Neural cell (in vitro differentiated cells): Measurements from ENCODE around the gene CCDC88C. TPM values are rescaled to one million over a fixed set of nuclear protein-coding genes. Genes with fewer than 3 reads are reported as not detected.

Experiments
- H2AFZ ChIP-seq: fragments of 200-600, 300-800 bp; sonication (generic), shearing (Covaris generic); 2 replicates; pipeline ENCODE4 v1.6.0; 2014; ENCODE audit warnings: low read depth, mild to moderate bottlenecking, antibody characterized with exemption, low read length, moderate library complexity
- H3F3A ChIP-seq: fragments of 200-600 bp; shearing (Covaris generic); 2 replicates; pipeline ENCODE4 v1.6.1; 2016; ENCODE audit warnings: mild to moderate bottlenecking, moderate library complexity, mixed read lengths, antibody characterized with exemption, low read length; ENCODE audit not compliant: insufficient read depth, poor library complexity, severe bottlenecking
- H3K27ac ChIP-seq: fragments of 200-600, 300-800 bp; sonication (generic), shearing (Covaris generic); 2 replicates; pipeline ENCODE4 v1.5.1; 2014; ENCODE audit warnings: mild to moderate bottlenecking, low read length, moderate library complexity
- H3K27me3 ChIP-seq: fragments of 300-800, 200-600 bp; sonication (generic), shearing (Covaris generic); 2 replicates; pipeline ENCODE4 v1.6.0; 2014; ENCODE audit warnings: mild to moderate bottlenecking, low read depth, low read length, moderate library complexity; ENCODE audit not compliant: insufficient read depth
- H3K36me3 ChIP-seq: fragments of 300-800, 200-600 bp; sonication (generic), shearing (Covaris generic); 2 replicates; pipeline ENCODE4 v1.5.1; 2014; ENCODE audit warnings: mild to moderate bottlenecking, antibody characterized with exemption, low read length, moderate library complexity; ENCODE audit not compliant: insufficient read depth
- H3K4me2 ChIP-seq: fragments of 300-800, 200-600 bp; sonication (generic), shearing (Covaris generic); 2 replicates; pipeline ENCODE4 v1.6.0; 2014; ENCODE audit warnings: mild to moderate bottlenecking, low read length
- H3K4me3 ChIP-seq: fragments of 300-800, 200-600 bp; sonication (generic), shearing (Covaris generic); 2 replicates; pipeline ENCODE4 v1.5.1; 2014; ENCODE audit warnings: mild to moderate bottlenecking, low read length, moderate library complexity
- H3K79me2 ChIP-seq: fragments of 200-600 bp; shearing (Covaris generic); replicated peaks from 2 replicates; pipeline ENCODE4 v1.6.0; 2014; ENCODE audit warnings: mild to moderate bottlenecking, low read length, moderate library complexity; ENCODE audit not compliant: insufficient read depth
- H3K9ac ChIP-seq: fragments of 300-800, 200-600 bp; sonication (generic), shearing (Covaris generic); 2 replicates; pipeline ENCODE4 v1.6.1; 2016; ENCODE audit warnings: mild to moderate bottlenecking, low read length, mixed read lengths
- H3K9me2 ChIP-seq: fragments of 200-600 bp; shearing (Covaris generic); 2 replicates; pipeline ENCODE4 v1.6.1; 2016; ENCODE audit warnings: mild to moderate bottlenecking, low read length, mixed read lengths; ENCODE audit not compliant: insufficient read depth
- H3K9me3 ChIP-seq: fragments of 200-600, 300-800 bp; sonication (generic), shearing (Covaris generic); 2 replicates; pipeline ENCODE4 v1.6.1; 2016; ENCODE audit warnings: mild to moderate bottlenecking, mixed run types, low read length, moderate library complexity, mixed read lengths
- H4K20me1 ChIP-seq: fragments of 200-600 bp; shearing (Covaris generic); 2 replicates; pipeline ENCODE4 v1.6.1; 2016; ENCODE audit warnings: mild to moderate bottlenecking, mixed run types; ENCODE audit not compliant: insufficient read depth
- CTCF ChIP-seq: fragments of 450-650 bp; IDR thresholded peaks from 2 replicates; pipeline ENCODE4 v1.5.1; 2014; ENCODE audit warnings: antibody characterized with exemption, mild to moderate bottlenecking, moderate library complexity; ENCODE audit not compliant: poor library complexity, severe bottlenecking
- EP300 ChIP-seq: fragments of 450-650 bp; conservative IDR thresholded peaks from 2 replicates; pipeline ENCODE4 v1.6.1; 2014; ENCODE audit warnings: antibody characterized with exemption, mild to moderate bottlenecking, moderate library complexity; ENCODE audit not compliant: poor library complexity, severe bottlenecking
- EZH2 ChIP-seq: fragments of 200-600, 300-800 bp; shearing (Covaris generic), sonication (generic); IDR thresholded peaks from 2 replicates; pipeline ENCODE4 v1.6.1; 2014; ENCODE audit warnings: antibody characterized with exemption, low read length, borderline replicate concordance, mild to moderate bottlenecking; ENCODE audit not compliant: insufficient read depth, poor library complexity, severe bottlenecking
- MXI1 ChIP-seq: fragments of 450-650 bp; conservative IDR thresholded peaks from 2 replicates; pipeline ENCODE4 v1.6.1; 2014; ENCODE audit warnings: antibody characterized with exemption, mild to moderate bottlenecking; ENCODE audit not compliant: poor library complexity, severe bottlenecking
- POLR2AphosphoS5 ChIP-seq: IDR thresholded peaks from 2 replicates; pipeline ENCODE4 v1.6.1; 2012
- RAD21 ChIP-seq: fragments of 450-650 bp; conservative IDR thresholded peaks from 2 replicates; pipeline ENCODE4 v1.6.1; 2014; ENCODE audit warnings: antibody characterized with exemption, mild to moderate bottlenecking, moderate library complexity
- REST ChIP-seq: IDR thresholded peaks from 2 replicates; pipeline ENCODE4 v1.6.1; 2012; ENCODE audit warnings: borderline replicate concordance
- SMC3 ChIP-seq: fragments of 450-650 bp; conservative IDR thresholded peaks from 2 replicates; pipeline ENCODE4 v1.6.1; 2014; ENCODE audit warnings: antibody characterized with exemption, mild to moderate bottlenecking, moderate library complexity; ENCODE audit not compliant: poor library complexity
- TAF1 ChIP-seq: IDR thresholded peaks from 2 replicates; pipeline ENCODE4 v1.6.1; 2012; ENCODE audit warnings: low read depth
- polyA plus RNA-seq: library from polyadenylated mRNA; depleted of rRNA; stranded (reverse); fragments of >200 nt; gene quantifications from 2 replicates; pipeline ENCODE4 v1.2.3, GENCODE V29; 2014

CCDC88C gene
- polyA plus RNA-seq, 1 donor from 2014 or later = 20.1 TPM

DNA sequence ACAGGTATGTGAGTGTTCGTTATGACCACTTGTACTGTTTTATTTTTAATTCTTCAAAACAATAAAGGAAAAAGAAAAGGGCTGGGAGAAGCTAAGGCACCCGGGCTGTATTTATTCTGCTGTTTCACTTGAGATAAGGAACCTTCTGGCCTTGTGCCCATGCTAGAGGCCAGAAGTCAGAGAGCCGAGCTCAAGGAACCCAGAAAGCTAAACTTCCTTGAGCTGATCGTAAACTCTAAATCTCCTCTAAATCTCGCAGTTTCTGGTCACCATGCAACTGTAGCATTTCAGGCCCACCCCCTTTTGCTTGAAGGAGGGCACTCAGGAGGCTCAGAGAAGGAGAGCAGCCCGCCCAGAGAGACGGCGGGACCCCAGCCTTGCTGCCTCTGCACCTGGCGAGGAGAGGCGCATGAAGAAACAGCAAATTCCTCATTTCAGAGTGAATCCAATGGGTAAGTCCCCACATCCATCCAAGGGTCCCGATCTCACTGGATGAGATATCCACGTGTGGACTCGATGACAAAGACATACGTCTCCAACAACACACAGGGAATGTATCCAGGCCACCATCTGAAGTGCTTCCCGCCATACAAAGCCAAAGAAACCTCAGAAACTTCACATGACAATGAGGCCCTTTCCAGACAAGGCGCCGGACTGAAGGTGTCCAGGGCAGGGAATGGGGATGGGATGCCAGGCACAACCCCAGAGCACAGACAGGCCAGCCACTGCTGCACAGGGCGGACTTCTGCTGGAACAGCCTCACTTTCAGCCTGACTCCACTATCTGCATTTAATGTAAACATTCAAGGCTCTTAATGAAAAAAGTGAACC is 14.6 kb downstream of the CCDC88C start:
- H3K27me3 ChIP-seq = no peaks in the 10 kb centered on the region
- no peaks in the 10 kb centered on the region for H4K20me1 ChIP-seq
- no peaks in the 10 kb centered on the region for H3K9me2 ChIP-seq
- no peaks in the 10 kb centered on the region for H3F3A ChIP-seq
- no peak overlapping the region for H3K9ac ChIP-seq
- H3K36me3 ChIP-seq = no peaks in the 10 kb centered on the region
- no peaks in the 10 kb centered on the region for H3K9me3 ChIP-seq
- H3K27ac ChIP-seq = no peak overlapping the region
- no peak overlapping the region for H3K4me2 ChIP-seq
- TF ChIP-seq TAF1 = no peak
- TF ChIP-seq POLR2AphosphoS5 = no peak
- no peak for TF ChIP-seq RAD21
- no peak for TF ChIP-seq CTCF
- no peak for TF ChIP-seq SMC3
- no peak for TF ChIP-seq EP300
- TF ChIP-seq REST = no peak
- no peak for TF ChIP-seq MXI1
- TF ChIP-seq EZH2 = no peak
- peaks cover 72% of the 10 kb centered on the region for H3K79me2 ChIP-seq
- H2AFZ ChIP-seq = no peak overlapping the region
- no peak overlapping the region for H3K4me3 ChIP-seq

DNA sequence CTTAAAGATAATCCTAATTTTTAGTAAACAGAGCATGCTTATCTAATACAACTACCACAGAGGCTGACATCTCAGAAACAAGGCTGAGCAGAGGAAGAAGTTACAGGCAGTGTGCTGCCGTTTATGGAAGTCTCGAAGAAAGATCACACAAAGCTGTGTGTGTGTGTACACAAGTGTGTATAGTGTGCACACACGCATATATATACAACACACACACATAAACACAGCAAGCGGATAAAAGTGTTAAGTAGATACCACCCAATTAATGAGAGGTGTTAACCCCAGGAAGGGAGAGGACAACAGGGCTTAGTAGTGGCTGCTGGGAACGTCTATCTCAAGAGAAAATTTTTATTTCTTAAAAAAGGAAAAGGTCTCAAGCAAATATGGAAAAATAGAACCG is 15.3 kb downstream of the CCDC88C start:
- Histone ChIP-seq H3K27ac (no peak overlapping the region), H3F3A (no peaks in the 10 kb centered on the region), H3K27me3 (no peaks in the 10 kb centered on the region), H4K20me1 (no peaks in the 10 kb centered on the region), H3K4me3 (no peak overlapping the region), H3K9me3 (no peaks in the 10 kb centered on the region), H3K79me2 (peaks cover 73% of the 10 kb centered on the region), H3K36me3 (no peaks in the 10 kb centered on the region), H3K9me2 (no peaks in the 10 kb centered on the region), H3K9ac (no peak overlapping the region), H3K4me2 (no peak overlapping the region), H2AFZ (no peak overlapping the region)
- TF ChIP-seq RAD21 = no peak
- TF ChIP-seq REST = no peak
- TF ChIP-seq EZH2 = no peak
- TF ChIP-seq TAF1 = no peak
